MM.1S (cell line): ENCODE measurements around the gene SYT13.

Experiments used
- DNase-seq: peaks from one replicate; pipeline ENCODE4 v3.0.0-alpha.2; 2015
- H2AFZ ChIP-seq: fragments of 300-600 bp; sonication (generic); 2 replicates; pipeline ENCODE4 v1.6.0; 2016; ENCODE audit warnings: antibody characterized with exemption, low read length
- H3F3A ChIP-seq: fragments of 300-600 bp; sonication (generic); 2 replicates; pipeline ENCODE4 v1.6.1; 2016; ENCODE audit warnings: mild to moderate bottlenecking, antibody characterized with exemption, low read length, moderate library complexity, mixed read lengths; ENCODE audit not compliant: insufficient read depth
- H3K27ac ChIP-seq: fragments of 300-600 bp; sonication (generic); 2 replicates; pipeline ENCODE4 v1.5.1; 2016; ENCODE audit warnings: mild to moderate bottlenecking, low read length
- H3K27me3 ChIP-seq: fragments of 300-600 bp; sonication (generic); replicated peaks from 2 replicates; pipeline ENCODE4 v1.6.0; 2016; ENCODE audit warnings: low read length; ENCODE audit not compliant: insufficient read depth
- H3K36me3 ChIP-seq: fragments of 300-600 bp; sonication (generic); replicated peaks from 2 replicates; pipeline ENCODE4 v1.6.1; 2016; ENCODE audit warnings: mild to moderate bottlenecking, low read length, mixed read lengths; ENCODE audit not compliant: insufficient read depth
- H3K4me1 ChIP-seq: fragments of 300-600 bp; sonication (generic); 2 replicates; pipeline ENCODE4 v1.6.1; 2016; ENCODE audit warnings: low read length, mixed read lengths
- H3K4me2 ChIP-seq: fragments of 300-600 bp; sonication (generic); 2 replicates; pipeline ENCODE4 v1.6.0; 2016; ENCODE audit warnings: low read depth, low read length
- H3K4me3 ChIP-seq: fragments of 300-600 bp; sonication (generic); 2 replicates; pipeline ENCODE4 v1.5.1; 2016; ENCODE audit warnings: low read length, mixed read lengths
- H3K79me2 ChIP-seq: fragments of 300-600 bp; sonication (generic); 2 replicates; pipeline ENCODE4 v1.6.1; 2016; ENCODE audit warnings: mixed run types, low read length, mixed read lengths
- H3K9ac ChIP-seq: fragments of 300-600 bp; sonication (generic); 2 replicates; pipeline ENCODE4 v1.6.1; 2016; ENCODE audit warnings: low read length, mixed read lengths
- H3K9me2 ChIP-seq: fragments of 300-600 bp; sonication (generic); replicated peaks from 2 replicates; pipeline ENCODE4 v1.6.1; 2016; ENCODE audit warnings: mild to moderate bottlenecking, low read length, mixed read lengths; ENCODE audit not compliant: insufficient read depth
- H3K9me3 ChIP-seq: fragments of 300-600 bp; sonication (generic); replicated peaks from 2 replicates; pipeline ENCODE4 v1.6.1; 2016; ENCODE audit warnings: mild to moderate bottlenecking, low read length, mixed read lengths; ENCODE audit not compliant: insufficient read depth
- H4K20me1 ChIP-seq: fragments of 300-600 bp; sonication (generic); 2 replicates; pipeline ENCODE4 v1.6.1; 2016; ENCODE audit warnings: mild to moderate bottlenecking, low read length, moderate library complexity, mixed read lengths; ENCODE audit not compliant: insufficient read depth
- EZH2 ChIP-seq: fragments of 300-600 bp; sonication (generic); optimal IDR thresholded peaks from 2 replicates; pipeline ENCODE3; 2017; ENCODE audit warnings: low read depth, mild to moderate bottlenecking, antibody characterized with exemption, low read length, mixed read lengths
- EZH2phosphoT487 ChIP-seq: fragments of 300-600 bp; sonication (generic); IDR thresholded peaks from 2 replicates; pipeline ENCODE4 v1.6.1; 2018; ENCODE audit warnings: antibody characterized with exemption, low read length
- TF ChIP-seq, protein P1 (sequence below): fragments of 300-600 bp; sonication (generic); IDR thresholded peaks from 2 replicates; pipeline ENCODE4 v1.5.1; 2016; ENCODE audit warnings: antibody characterized with exemption, low read length, mixed read lengths

Gene SYT13

DNA sequence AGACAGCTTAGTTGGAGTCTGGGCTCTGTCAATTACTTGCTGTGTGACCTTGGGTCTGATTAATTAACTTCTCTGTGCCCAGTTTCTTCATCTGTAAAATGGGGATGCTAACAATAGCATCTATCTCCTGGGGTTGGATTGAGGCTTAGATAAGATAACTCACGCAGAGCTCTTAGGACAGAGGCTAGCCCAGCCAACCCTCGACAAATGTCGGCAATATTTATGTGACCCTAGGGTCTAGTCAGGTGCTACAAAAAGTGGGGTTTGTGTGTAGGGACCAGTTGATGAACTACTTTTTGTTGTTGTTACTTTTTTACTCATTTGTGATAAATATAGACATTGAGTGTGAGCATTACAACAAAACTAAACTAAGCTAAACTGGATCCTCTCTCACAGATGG is 22.4 kb downstream of the SYT13 start:
- TF ChIP-seq, protein P1, sequence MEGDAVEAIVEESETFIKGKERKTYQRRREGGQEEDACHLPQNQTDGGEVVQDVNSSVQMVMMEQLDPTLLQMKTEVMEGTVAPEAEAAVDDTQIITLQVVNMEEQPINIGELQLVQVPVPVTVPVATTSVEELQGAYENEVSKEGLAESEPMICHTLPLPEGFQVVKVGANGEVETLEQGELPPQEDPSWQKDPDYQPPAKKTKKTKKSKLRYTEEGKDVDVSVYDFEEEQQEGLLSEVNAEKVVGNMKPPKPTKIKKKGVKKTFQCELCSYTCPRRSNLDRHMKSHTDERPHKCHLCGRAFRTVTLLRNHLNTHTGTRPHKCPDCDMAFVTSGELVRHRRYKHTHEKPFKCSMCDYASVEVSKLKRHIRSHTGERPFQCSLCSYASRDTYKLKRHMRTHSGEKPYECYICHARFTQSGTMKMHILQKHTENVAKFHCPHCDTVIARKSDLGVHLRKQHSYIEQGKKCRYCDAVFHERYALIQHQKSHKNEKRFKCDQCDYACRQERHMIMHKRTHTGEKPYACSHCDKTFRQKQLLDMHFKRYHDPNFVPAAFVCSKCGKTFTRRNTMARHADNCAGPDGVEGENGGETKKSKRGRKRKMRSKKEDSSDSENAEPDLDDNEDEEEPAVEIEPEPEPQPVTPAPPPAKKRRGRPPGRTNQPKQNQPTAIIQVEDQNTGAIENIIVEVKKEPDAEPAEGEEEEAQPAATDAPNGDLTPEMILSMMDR: no peak
- no peak for TF ChIP-seq EZH2
- TF ChIP-seq EZH2phosphoT487: no peak
- Histone ChIP-seq H3K27me3 (no peaks in the 10 kb centered on the region), H3K4me3 (no peak overlapping the region), H3K36me3 (no peaks in the 10 kb centered on the region), H3K9me2 (no peaks in the 10 kb centered on the region), H3K9me3 (no peaks in the 10 kb centered on the region), H3F3A (no peaks in the 10 kb centered on the region), H3K27ac (no peak overlapping the region), H3K4me1 (no peaks in the 10 kb centered on the region), H2AFZ (no peak overlapping the region), H4K20me1 (no peaks in the 10 kb centered on the region), H3K79me2 (no peaks in the 10 kb centered on the region), H3K9ac (no peak overlapping the region), H3K4me2 (no peak overlapping the region)
- no peak for DNase-seq

DNA sequence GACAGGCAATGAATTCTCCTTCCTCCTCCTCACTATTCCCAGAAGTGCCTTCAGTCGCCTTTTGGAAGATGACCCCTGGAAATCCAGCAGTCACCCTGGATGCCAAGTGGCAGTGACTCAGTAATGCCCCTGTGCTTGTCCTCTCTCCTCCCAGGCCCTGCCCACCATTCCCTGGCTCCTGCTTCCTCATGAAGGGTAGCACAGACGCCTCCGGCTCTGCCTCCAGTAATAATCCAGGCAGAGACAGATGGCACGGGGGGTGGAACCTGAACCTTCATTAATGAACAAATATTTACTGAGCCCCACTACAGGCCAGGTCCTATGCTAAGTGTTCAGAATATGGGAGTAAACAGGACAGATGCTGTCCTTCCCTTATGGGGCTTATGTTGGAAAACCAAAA is 23.2 kb downstream of the SYT13 start:
- H3K9me2 ChIP-seq: no peaks in the 10 kb centered on the region
- no peaks in the 10 kb centered on the region for H3K9me3 ChIP-seq
- no peaks in the 10 kb centered on the region for H3K36me3 ChIP-seq
- H3K4me2 ChIP-seq: no peak overlapping the region
- no peaks in the 10 kb centered on the region for H3F3A ChIP-seq
- H3K4me3 ChIP-seq: no peak overlapping the region
- H2AFZ ChIP-seq: no peak overlapping the region
- H3K9ac ChIP-seq: no peak overlapping the region
- no peaks in the 10 kb centered on the region for H3K27me3 ChIP-seq
- H3K4me1 ChIP-seq: no peaks in the 10 kb centered on the region
- no peaks in the 10 kb centered on the region for H4K20me1 ChIP-seq
- no peak overlapping the region for H3K27ac ChIP-seq
- TF ChIP-seq EZH2: no peak
- no peak for TF ChIP-seq EZH2phosphoT487
- TF ChIP-seq, protein P1: no peak
- no peak for DNase-seq
- no peaks in the 10 kb centered on the region for H3K79me2 ChIP-seq

DNA sequence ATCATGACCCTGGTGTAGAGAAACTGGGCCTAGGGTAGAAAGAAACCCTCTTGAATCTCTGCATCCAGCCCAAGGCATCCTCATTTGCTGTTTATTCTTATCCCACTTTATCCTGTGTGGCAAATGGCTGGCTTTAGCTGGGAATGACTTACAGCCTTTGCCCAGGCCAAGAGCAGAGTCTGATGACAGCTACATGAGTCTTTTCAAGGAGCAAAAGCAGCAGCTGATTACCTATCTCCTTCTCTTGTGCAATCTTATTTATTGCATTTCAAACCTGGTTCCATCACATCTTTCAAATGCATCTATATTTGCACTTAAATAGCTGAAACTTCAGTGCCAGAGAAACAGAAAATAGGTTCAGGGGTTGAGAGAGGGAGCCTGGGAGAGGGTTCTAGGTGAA is 26.1 kb downstream of the SYT13 start:
- no peak overlapping the region for H2AFZ ChIP-seq
- no peaks in the 10 kb centered on the region for H3K36me3 ChIP-seq
- no peak overlapping the region for H3K9ac ChIP-seq
- H4K20me1 ChIP-seq: no peaks in the 10 kb centered on the region
- H3K4me2 ChIP-seq: no peak overlapping the region
- H3K27ac ChIP-seq: no peak overlapping the region
- H3K9me3 ChIP-seq: no peaks in the 10 kb centered on the region
- no peaks in the 10 kb centered on the region for H3K9me2 ChIP-seq
- H3F3A ChIP-seq: no peaks in the 10 kb centered on the region
- DNase-seq: no peak
- no peaks in the 10 kb centered on the region for H3K4me1 ChIP-seq
- no peaks in the 10 kb centered on the region for H3K27me3 ChIP-seq
- H3K4me3 ChIP-seq: no peak overlapping the region
- TF ChIP-seq EZH2phosphoT487: no peak
- TF ChIP-seq EZH2: no peak
- TF ChIP-seq, protein P1: no peak
- H3K79me2 ChIP-seq: no peaks in the 10 kb centered on the region
